ENCODE measurements around the gene KANK4.

DNA sequence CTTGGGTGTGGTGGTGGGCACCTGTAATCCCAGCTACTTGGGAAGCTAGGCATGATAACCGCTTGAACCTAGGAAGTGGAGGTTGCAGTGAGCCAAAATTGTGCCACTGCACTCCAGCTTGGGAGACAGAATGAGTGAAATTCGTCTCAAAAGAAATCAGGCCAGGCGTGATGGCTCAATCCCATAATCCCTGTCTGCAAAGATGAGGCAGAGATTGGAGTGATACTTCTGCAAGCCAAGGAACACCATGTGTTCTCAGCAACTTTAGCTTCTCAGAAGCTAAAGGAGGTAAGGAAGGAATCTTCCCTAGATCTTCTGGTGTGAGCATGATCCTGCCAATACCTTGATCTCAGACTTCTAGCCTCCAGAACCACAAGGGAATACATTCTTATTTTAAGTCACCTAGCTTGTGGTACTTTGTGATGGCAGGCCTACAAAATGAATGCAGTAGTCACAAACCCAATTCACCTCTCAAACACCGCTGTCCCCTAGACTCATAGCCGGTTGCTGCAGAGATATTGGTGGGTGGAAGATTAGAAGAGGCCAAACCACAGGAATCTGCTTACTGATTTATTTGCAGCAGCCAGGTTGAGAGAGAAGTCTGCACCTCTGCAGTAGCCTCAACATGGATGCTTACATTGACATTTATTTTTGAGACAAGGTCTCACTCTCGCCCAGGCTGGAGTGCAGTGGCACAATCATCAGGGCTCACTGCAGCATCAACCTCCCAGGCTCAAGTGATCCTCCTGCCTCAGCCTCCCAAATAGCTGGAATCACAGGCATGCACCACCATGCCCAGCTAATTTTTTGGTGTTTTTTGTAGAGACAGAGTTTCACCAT, 105.9 kb downstream of the KANK4 start:
- no peak for TF ChIP-seq POLR2A (IDR thresholded peaks at IDR 0.05)
- TF ChIP-seq, protein P1, sequence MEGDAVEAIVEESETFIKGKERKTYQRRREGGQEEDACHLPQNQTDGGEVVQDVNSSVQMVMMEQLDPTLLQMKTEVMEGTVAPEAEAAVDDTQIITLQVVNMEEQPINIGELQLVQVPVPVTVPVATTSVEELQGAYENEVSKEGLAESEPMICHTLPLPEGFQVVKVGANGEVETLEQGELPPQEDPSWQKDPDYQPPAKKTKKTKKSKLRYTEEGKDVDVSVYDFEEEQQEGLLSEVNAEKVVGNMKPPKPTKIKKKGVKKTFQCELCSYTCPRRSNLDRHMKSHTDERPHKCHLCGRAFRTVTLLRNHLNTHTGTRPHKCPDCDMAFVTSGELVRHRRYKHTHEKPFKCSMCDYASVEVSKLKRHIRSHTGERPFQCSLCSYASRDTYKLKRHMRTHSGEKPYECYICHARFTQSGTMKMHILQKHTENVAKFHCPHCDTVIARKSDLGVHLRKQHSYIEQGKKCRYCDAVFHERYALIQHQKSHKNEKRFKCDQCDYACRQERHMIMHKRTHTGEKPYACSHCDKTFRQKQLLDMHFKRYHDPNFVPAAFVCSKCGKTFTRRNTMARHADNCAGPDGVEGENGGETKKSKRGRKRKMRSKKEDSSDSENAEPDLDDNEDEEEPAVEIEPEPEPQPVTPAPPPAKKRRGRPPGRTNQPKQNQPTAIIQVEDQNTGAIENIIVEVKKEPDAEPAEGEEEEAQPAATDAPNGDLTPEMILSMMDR (IDR thresholded peaks at IDR 0.05) = no peak
